GM23338 (cell line): Measurements from ENCODE around the gene FTCDNL1. TPM values are rescaled to one million over a fixed set of nuclear protein-coding genes. Genes with fewer than 3 reads are reported as not detected.
A peak's percentile ranks its signal among the peaks of the same experiment; 100 is the strongest.

Source experiments
- ATAC-seq: fragments of 200-7000 bp; cut with Tn5 transposase; 3 replicates; pipeline ENCODE4 v1.9.1; 2020
- DNase-seq: peaks from one replicate; pipeline ENCODE4 v3.0.0-alpha.2; 2015; ENCODE audit warnings: low spot score
- H2AFZ ChIP-seq: fragments of 200-600 bp; sonication (generic); 2 replicates; pipeline ENCODE4 v1.8.0; 2016; ENCODE audit warnings: antibody characterized with exemption, mild to moderate bottlenecking, moderate library complexity
- H3F3A ChIP-seq: fragments of 200-600 bp; sonication (generic); replicated peaks from 2 replicates; pipeline ENCODE4 v1.8.0; 2017; ENCODE audit warnings: antibody characterized with exemption, mixed run types, low read depth
- H3K27ac ChIP-seq: fragments of 200-600 bp; sonication (generic); 2 replicates; pipeline ENCODE4 v1.6.1; 2016; ENCODE audit warnings: low read depth
- H3K27me3 ChIP-seq: fragments of 200-600 bp; sonication (generic); 2 replicates; pipeline ENCODE4 v1.8.0; 2016; ENCODE audit warnings: mild to moderate bottlenecking, mixed run types, moderate library complexity; ENCODE audit not compliant: insufficient read depth
- H3K36me3 ChIP-seq: fragments of 200-600 bp; sonication (generic); 2 replicates; pipeline ENCODE4 v1.8.0; 2016; ENCODE audit warnings: mild to moderate bottlenecking; ENCODE audit not compliant: insufficient read depth
- H3K4me1 ChIP-seq: fragments of 200-600 bp; sonication (generic); 2 replicates; pipeline ENCODE4 v1.8.0; 2016; ENCODE audit warnings: mild to moderate bottlenecking, moderate library complexity; ENCODE audit not compliant: insufficient read depth
- H3K4me2 ChIP-seq: fragments of 200-600 bp; sonication (generic); 2 replicates; pipeline ENCODE4 v1.7.1; 2017; ENCODE audit warnings: mixed run types
- H3K4me3 ChIP-seq: fragments of 200-600 bp; sonication (generic); 2 replicates; pipeline ENCODE4 v1.6.1; 2016; ENCODE audit warnings: mixed run types
- H3K79me2 ChIP-seq: fragments of 200-600 bp; sonication (generic); replicated peaks from 2 replicates; pipeline ENCODE4 v1.8.0; 2017; ENCODE audit warnings: mild to moderate bottlenecking; ENCODE audit not compliant: insufficient read depth
- H3K9me2 ChIP-seq: fragments of 200-600 bp; sonication (generic); 2 replicates; pipeline ENCODE4 v1.8.0; 2017; ENCODE audit not compliant: insufficient read depth
- H4K20me1 ChIP-seq: fragments of 200-600 bp; sonication (generic); replicated peaks from 2 replicates; pipeline ENCODE4 v1.8.0; 2017; ENCODE audit warnings: mild to moderate bottlenecking; ENCODE audit not compliant: insufficient read depth
- H3K27ac Mint-ChIP-seq: 2 replicates; pipeline ENCODE4 v1.8.0; 2020; ENCODE audit warnings: inconsistent platforms, mild to moderate bottlenecking, moderate library complexity, mixed read lengths
- H3K27me3 Mint-ChIP-seq: 3 replicates; pipeline ENCODE4 v1.8.0; 2022; ENCODE audit warnings: low read depth, mild to moderate bottlenecking, moderate library complexity, mixed read lengths, inconsistent platforms; ENCODE audit not compliant: insufficient read depth, poor library complexity
- H3K36me3 Mint-ChIP-seq: 3 replicates; pipeline ENCODE4 v1.8.0; 2021; ENCODE audit warnings: low read depth, mild to moderate bottlenecking, inconsistent platforms, moderate library complexity, mixed read lengths
- H3K4me1 Mint-ChIP-seq: 3 replicates; pipeline ENCODE4 v1.8.0; 2020; ENCODE audit warnings: mild to moderate bottlenecking, inconsistent platforms, mixed read lengths
- H3K4me3 Mint-ChIP-seq: 3 replicates; pipeline ENCODE4 v1.8.0; 2021; ENCODE audit warnings: moderate library complexity, mild to moderate bottlenecking, inconsistent platforms, mixed read lengths
- H3K9me3 Mint-ChIP-seq: 3 replicates; pipeline ENCODE4 v1.8.0; 2020; ENCODE audit warnings: moderate library complexity, mild to moderate bottlenecking, inconsistent platforms, mixed read lengths
- CREB1 ChIP-seq: fragments of 250-450 bp; sonication (Bioruptor Pico); IDR thresholded peaks from 2 replicates; pipeline ENCODE4 v1.5.0; 2020; ENCODE audit warnings: low read depth, mild to moderate bottlenecking, moderate library complexity
- CTCF ChIP-seq, 2 experiments: fragments of 200-600 bp in 1 of 2; sonication (generic) in 1 of 2; conservative IDR thresholded peaks; 2 replicates each; pipeline versions ENCODE4 v1.5.1 to v1.6.1; 2016 to 2017; ENCODE audit warnings: antibody characterized with exemption in 2 of 2, low read depth in 2 of 2, mild to moderate bottlenecking in 2 of 2, moderate library complexity in 1 of 2
- ETS1 ChIP-seq: IDR thresholded peaks from 2 replicates; pipeline ENCODE4 v1.6.1; 2016; ENCODE audit warnings: antibody characterized with exemption
- EZH2 ChIP-seq: fragments of 200-600 bp; sonication (generic); IDR thresholded peaks from one replicate; pipeline ENCODE4 v1.8.0; 2017; ENCODE audit warnings: antibody characterized with exemption, mild to moderate bottlenecking, low read depth; ENCODE audit not compliant: unreplicated experiment
- NANOG ChIP-seq: IDR thresholded peaks from 2 replicates; pipeline ENCODE4 v1.6.1; 2016; ENCODE audit warnings: antibody characterized with exemption, borderline replicate concordance
- POLR2AphosphoS5 ChIP-seq: IDR thresholded peaks from 2 replicates; pipeline ENCODE4 v1.6.1; 2016; ENCODE audit warnings: antibody characterized with exemption, low read depth
- ZNF114 ChIP-seq: fragments of 250-450 bp; sonication (Bioruptor Pico); IDR thresholded peaks from 2 replicates; pipeline ENCODE4 v1.5.0; 2020; ENCODE audit warnings: mild to moderate bottlenecking, moderate library complexity
- ZNF462 ChIP-seq: fragments of 250-450 bp; sonication (Bioruptor Pico); IDR thresholded peaks from 2 replicates; pipeline ENCODE4 v1.5.0; 2020; ENCODE audit warnings: mild to moderate bottlenecking, moderate library complexity
- polyA plus RNA-seq: library from polyadenylated mRNA; unstranded; fragments of >200 nt; fragmentation: Nextera tagmentation; extraction: Ambion mirVana; gene quantifications from 2 replicates; pipeline ENCODE4 v1.2.1, GENCODE V29; 2016
- total RNA-seq: library from RNA; depleted of rRNA; stranded (reverse); fragments of >200 nt; shearing (Covaris generic); gene quantifications from 2 replicates; pipeline ENCODE4 v1.2.3, GENCODE V29; 2014

Gene FTCDNL1
- total and polyA plus RNA-seq, 2 experiments from 2014 or later = 1.7 to 2.0 TPM

GRCh38 chr2:199743415-199744120, 107.4 kb downstream of the FTCDNL1 start:
- no peaks in the 10 kb centered on the region for H3K79me2 ChIP-seq
- no peaks in the 10 kb centered on the region for H3F3A ChIP-seq
- H3K4me3 ChIP-seq = no peak overlapping the region
- Mint-ChIP-seq H3K27ac (no peak overlapping the region), H3K4me3 (no peak overlapping the region), H3K27me3 (peaks cover 11% of the 10 kb centered on the region), H3K9me3 (no peaks in the 10 kb centered on the region), H3K36me3 (no peaks in the 10 kb centered on the region), H3K4me1 (peaks cover 40% of the 10 kb centered on the region)
- 0 out of 2 replicates have a peak overlapping the region, but pooled peaks have one; percentile 15 for H3K4me2 ChIP-seq
- no peaks in the 10 kb centered on the region for H3K36me3 ChIP-seq
- no peak for TF ChIP-seq ETS1
- TF ChIP-seq NANOG = no peak
- no peak for TF ChIP-seq CREB1 (CRISPR knock-in tag)
- TF ChIP-seq ZNF462 (CRISPR knock-in tag) = no peak
- no peak for TF ChIP-seq POLR2AphosphoS5
- no peak for TF ChIP-seq ZNF114
- no peak for TF ChIP-seq EZH2
- no peak for TF ChIP-seq CTCF (conservative IDR thresholded peaks at IDR 0.05; ENCODE audit: low read depth in 2 of 2)
- no peaks in the 10 kb centered on the region for H3K27me3 ChIP-seq
- no peak overlapping the region for H3K27ac ChIP-seq
- H3K9me2 ChIP-seq = peaks cover 1% of the 10 kb centered on the region; the same call in 1 of the 2 replicates
- ATAC-seq (peak; percentile 29), DNase-seq (peak; percentile 23)
- no peaks in the 10 kb centered on the region for H4K20me1 ChIP-seq
- peaks cover 50% of the 10 kb centered on the region for H3K4me1 ChIP-seq
- no peak overlapping the region for H2AFZ ChIP-seq
